Naive thymus-derived CD8-positive, alpha-beta T cell (primary cell): Measurements from ENCODE around the gene MAGI3. TPM values are rescaled to one million over a fixed set of nuclear protein-coding genes. Genes with fewer than 3 reads are reported as not detected.
A peak's percentile ranks its signal among the peaks of the same experiment; 100 is the strongest.
"Not testable (repeated sequence)": the region's sequence is repeated elsewhere in the genome, so short reads cannot be mapped to it uniquely, and the experiment has no call there.

Experiments used
- ATAC-seq, 2 donors: fragments of 150-1000 bp; cut with Tn5 transposase in 1 of 2; sonication (Bioruptor Pico), chemical (Tn5 transposase) in 1 of 2; 1 replicate in 1 of 2; 2 replicates in 1 of 2; pipeline ENCODE4 v1.10.0; 2021; ENCODE audit warnings: mild to moderate bottlenecking in 2 of 2, moderate library complexity in 2 of 2
- POLR2A ChIA-PET: fragments of 350-600 bp; sonication (Branson Sonifier 250); formaldehyde crosslinking; loops from one replicate; lab custom pipeline; 2021; ENCODE audit warnings: antibody characterized with exemption; lab: Charles Lee
- DNase-seq, 10 donors: peaks; one replicate each; pipeline versions ENCODE4 v3.0.0 to v3.0.0-alpha.2; 2020 to 2022
- H3K27ac Mint-ChIP-seq, 10 donors: one replicate each; pipeline ENCODE4 v1.8.0; 2020 to 2022; ENCODE audit warnings: mild to moderate bottlenecking in 10 of 10, mixed read lengths in 10 of 10, moderate library complexity in 4 of 10, inconsistent platforms in 1 of 10
- H3K27me3 Mint-ChIP-seq, 5 donors: one replicate each; pipeline ENCODE4 v1.8.0; 2021 to 2022; ENCODE audit warnings: mixed read lengths in 5 of 5
- H3K36me3 Mint-ChIP-seq, 3 donors: one replicate each; pipeline ENCODE4 v1.8.0; 2020 to 2022; ENCODE audit warnings: mixed read lengths in 3 of 3, mild to moderate bottlenecking in 2 of 3, inconsistent platforms in 1 of 3
- H3K4me1 Mint-ChIP-seq, 4 donors: one replicate each; pipeline ENCODE4 v1.8.0; 2021 to 2022; ENCODE audit warnings: mixed read lengths in 4 of 4
- H3K4me3 Mint-ChIP-seq, 10 donors: one replicate each; pipeline ENCODE4 v1.8.0; 2020 to 2022; ENCODE audit warnings: mild to moderate bottlenecking in 10 of 10, mixed read lengths in 10 of 10, moderate library complexity in 6 of 10, inconsistent platforms in 1 of 10
- H3K9me3 Mint-ChIP-seq, 9 donors: one replicate each; pipeline ENCODE4 v1.8.0; 2020 to 2022; ENCODE audit warnings: mixed read lengths in 9 of 9, mild to moderate bottlenecking in 3 of 9, inconsistent platforms in 1 of 9, moderate library complexity in 1 of 9
- polyA plus RNA-seq, 3 donors: library from polyadenylated mRNA; unstranded; fragments of 300-500 nt; fragmentation: Illumina TruSeq; gene quantifications; one replicate each; pipeline ENCODE4 v1.2.3, GENCODE V29; 2021
- total RNA-seq, 8 experiments: library from RNA in 2 of 8; stranded (reverse) in 2 of 8; gene quantifications; one replicate each; pipeline ENCODE4 v1.2.3 and lab custom pipeline; 2021 to 2026

The MAGI3 gene
- total and polyA plus RNA-seq, 5 experiments from 2014 or later: 0.44 to 3.5 (median 1.4) TPM

DNA sequence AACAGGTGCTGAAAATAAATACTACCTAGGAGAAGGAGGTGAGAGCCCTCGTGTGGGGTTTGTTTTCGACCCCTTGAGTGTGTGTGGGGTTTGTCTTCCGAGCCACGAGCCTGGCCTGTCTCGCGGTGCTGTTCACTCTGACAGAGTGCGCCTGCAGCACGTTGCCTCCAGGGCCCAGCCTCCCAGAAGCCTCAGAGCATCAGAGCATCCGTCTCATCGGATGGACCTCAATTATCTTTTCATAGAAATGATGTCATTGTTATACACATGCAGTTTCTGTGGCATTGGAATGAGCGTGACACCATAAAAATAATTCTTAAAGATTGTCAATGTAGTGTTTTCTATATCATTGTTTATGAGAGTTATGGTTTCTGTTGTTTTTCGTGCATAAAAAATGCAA, 119.5 kb downstream of the MAGI3 start:
- DNase-seq, H3K27me3 Mint-ChIP-seq, H3K4me3 Mint-ChIP-seq, POLR2A ChIA-PET, H3K4me1 Mint-ChIP-seq, ATAC-seq, H3K27ac Mint-ChIP-seq: not testable (repeated sequence)
- peaks cover 3 to 25% (median 8%) of the 10 kb centered on the region in 3 donors for H3K36me3 Mint-ChIP-seq
- H3K9me3 Mint-ChIP-seq: peaks cover 9 to 62% (median 19%) of the 10 kb centered on the region in 9 donors

DNA sequence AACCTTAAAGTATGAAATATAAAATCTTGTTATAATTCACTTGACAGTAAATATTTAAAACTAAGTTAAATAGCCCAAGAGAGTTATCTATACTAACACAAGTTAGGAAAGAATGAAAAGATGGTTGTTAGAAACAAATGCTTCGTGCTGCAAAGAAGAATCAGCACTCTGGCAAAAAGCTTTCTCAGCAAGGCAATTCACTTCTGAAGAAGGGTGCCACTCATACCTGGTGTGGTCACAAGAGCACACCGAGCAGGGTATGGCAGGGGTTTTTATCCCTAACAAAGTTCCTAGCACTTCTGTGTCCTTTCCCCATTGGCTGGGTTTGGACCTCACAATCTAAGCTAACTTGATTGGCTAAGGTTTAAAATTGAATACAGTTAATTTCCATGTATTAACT, 121.0 kb downstream of the MAGI3 start:
- peaks cover 3 to 23% (median 8%) of the 10 kb centered on the region in 3 donors for H3K36me3 Mint-ChIP-seq
- POLR2A ChIA-PET: no interaction called here
- H3K27ac Mint-ChIP-seq: no peak overlapping the region
- ATAC-seq: no peak
- H3K4me3 Mint-ChIP-seq: no peak overlapping the region
- no peaks in the 10 kb centered on the region for H3K4me1 Mint-ChIP-seq
- no peak for DNase-seq
- peaks cover 10 to 59% (median 15%) of the 10 kb centered on the region in 9 donors for H3K9me3 Mint-ChIP-seq
- H3K27me3 Mint-ChIP-seq: peaks cover 0 to 5% (median 0%) of the 10 kb centered on the region in 5 donors

- H3K4me1 Mint-ChIP-seq: peaks cover 0 to 6% (median 2%) of the 10 kb centered on the region in 4 donors
- POLR2A ChIA-PET: no interaction called here
- H3K27me3 Mint-ChIP-seq: peaks cover 0 to 3% (median 1%) of the 10 kb centered on the region in 5 donors
- H3K9me3 Mint-ChIP-seq: peaks cover 4 to 34% (median 12%) of the 10 kb centered on the region in 9 donors
- H3K27ac Mint-ChIP-seq: no peak overlapping the region
- H3K4me3 Mint-ChIP-seq: no peak overlapping the region
- ATAC-seq (no peak), DNase-seq (no peak)
- peaks cover under 1 to 19% (median 8%) of the 10 kb centered on the region in 3 donors for H3K36me3 Mint-ChIP-seq
Measured at GRCh38 chr1:113515498-113515897, 125.2 kb downstream of the MAGI3 start.

- POLR2A ChIA-PET: no interaction called here
Measured at GRCh38 chr1:113517346-113517745, 127.0 kb downstream of the MAGI3 start.

GRCh38 chr1:113517983-113518382, 127.7 kb downstream of the MAGI3 start:
- Mint-ChIP-seq H3K4me1 (peaks cover 0 to 6% (median 2%) of the 10 kb centered on the region in 4 donors), H3K27me3 (peaks cover 0 to 15% (median 2%) of the 10 kb centered on the region in 5 donors), H3K9me3 (peaks cover 0 to 20% (median 5%) of the 10 kb centered on the region in 9 donors), H3K36me3 (peaks cover 1 to 11% (median 6%) of the 10 kb centered on the region in 3 donors), H3K27ac (no peak overlapping the region), H3K4me3 (no peak overlapping the region)
- ATAC-seq (no peak), DNase-seq (no peak)
- POLR2A ChIA-PET: no interaction called here

More at GRCh38 chr1:113517346-113517745, 127.0 kb downstream of the MAGI3 start:
- Mint-ChIP-seq H3K9me3 (peaks cover 0 to 18% (median 3%) of the 10 kb centered on the region in 9 donors), H3K27ac (no peak overlapping the region), H3K36me3 (peaks cover 0 to 5% (median 3%) of the 10 kb centered on the region in 3 donors), H3K4me1 (peaks cover 0 to 6% (median 2%) of the 10 kb centered on the region in 4 donors), H3K27me3 (peaks cover 0 to 10% (median 1%) of the 10 kb centered on the region in 5 donors), H3K4me3 (no peak overlapping the region)
- ATAC-seq (no peak), DNase-seq (no peak)

DNA sequence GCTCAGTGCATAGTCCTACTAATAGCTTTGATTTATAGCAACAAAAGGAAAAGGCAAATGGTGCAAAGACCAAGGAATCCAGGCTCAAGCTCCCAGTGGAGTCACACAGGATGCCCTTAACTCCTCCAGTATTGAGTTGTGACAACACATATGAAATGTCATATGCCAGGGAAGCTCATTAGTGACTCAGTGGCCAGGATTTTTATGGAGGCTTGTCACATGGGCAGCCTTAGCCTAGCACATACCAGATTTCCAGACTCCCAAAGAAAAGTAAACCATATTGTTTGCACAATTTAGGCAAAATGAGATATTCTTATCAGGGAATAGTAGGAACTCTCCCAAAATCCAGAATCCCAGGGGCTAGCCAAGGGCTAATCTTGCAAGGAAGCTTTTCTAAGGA, 129.2 kb downstream of the MAGI3 start:
- Mint-ChIP-seq H3K36me3 (peaks cover 7 to 18% (median 14%) of the 10 kb centered on the region in 3 donors), H3K4me1 (peaks cover 0 to 6% (median 2%) of the 10 kb centered on the region in 4 donors), H3K4me3 (no peak overlapping the region), H3K27ac (no peak overlapping the region), H3K27me3 (peaks cover 0 to 25% (median 6%) of the 10 kb centered on the region in 5 donors), H3K9me3 (peaks cover 0 to 23% (median 8%) of the 10 kb centered on the region in 9 donors)
- POLR2A ChIA-PET: no interaction called here
- DNase-seq: no peak
- ATAC-seq: no peak

DNA sequence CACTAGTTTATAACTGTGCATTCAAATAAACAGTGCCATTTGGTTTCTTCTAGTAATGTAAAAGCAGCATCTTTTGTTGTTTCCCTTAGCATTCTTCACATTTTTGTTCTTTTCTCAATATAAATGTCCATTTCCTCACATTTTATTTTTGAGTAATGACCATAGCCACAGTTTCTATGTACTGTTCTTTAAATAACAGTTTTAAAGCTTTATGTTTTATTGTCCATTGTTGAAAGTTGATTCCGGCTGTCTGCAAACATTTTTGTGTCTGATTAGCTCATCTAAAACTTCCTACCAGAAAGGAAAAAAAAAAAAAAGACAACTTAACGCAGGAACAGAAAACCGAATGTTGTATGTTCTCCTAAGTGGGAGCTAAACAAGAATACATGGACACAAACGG, 139.7 kb downstream of the MAGI3 start:
- no peak for DNase-seq
- POLR2A ChIA-PET: no interaction called here
- Mint-ChIP-seq H3K27ac (no peak overlapping the region), H3K36me3 (peaks cover 0 to 8% (median 2%) of the 10 kb centered on the region in 3 donors), H3K4me1 (no peaks in the 10 kb centered on the region), H3K9me3 (peaks cover 0 to 15% (median 3%) of the 10 kb centered on the region in 9 donors), H3K4me3 (no peak overlapping the region), H3K27me3 (peaks cover 1 to 13% (median 9%) of the 10 kb centered on the region in 5 donors)
- ATAC-seq: no peak

DNA sequence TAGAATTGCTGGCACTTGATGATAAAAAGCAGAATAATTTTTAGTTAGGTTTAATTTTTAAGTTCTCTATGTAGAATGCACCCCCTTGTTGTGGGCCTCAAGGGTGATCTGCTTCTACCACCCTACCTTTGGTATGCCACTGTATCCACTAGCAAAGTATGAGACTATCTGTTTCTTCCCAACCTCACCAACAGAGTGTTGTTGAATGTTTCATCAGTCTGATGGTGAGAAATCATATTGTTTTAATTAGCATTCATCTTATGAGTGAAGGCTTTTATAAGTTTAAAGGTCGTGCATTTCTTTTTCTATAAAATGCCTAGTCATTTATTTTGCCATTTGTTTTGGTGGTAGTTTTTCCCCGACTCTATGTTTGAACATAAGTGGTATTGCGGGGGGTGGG, 141.0 kb downstream of the MAGI3 start:
- POLR2A ChIA-PET: no interaction called here
- H3K9me3 Mint-ChIP-seq: peaks cover 0 to 9% (median 0%) of the 10 kb centered on the region in 9 donors
- DNase-seq (no peak), ATAC-seq (no peak)
- no peak overlapping the region for H3K4me3 Mint-ChIP-seq
- H3K36me3 Mint-ChIP-seq: peaks cover 0 to 5% (median 0%) of the 10 kb centered on the region in 3 donors
- H3K27ac Mint-ChIP-seq: no peak overlapping the region
- H3K27me3 Mint-ChIP-seq: peaks cover 0 to 8% (median 5%) of the 10 kb centered on the region in 5 donors
- H3K4me1 Mint-ChIP-seq: no peaks in the 10 kb centered on the region

DNA sequence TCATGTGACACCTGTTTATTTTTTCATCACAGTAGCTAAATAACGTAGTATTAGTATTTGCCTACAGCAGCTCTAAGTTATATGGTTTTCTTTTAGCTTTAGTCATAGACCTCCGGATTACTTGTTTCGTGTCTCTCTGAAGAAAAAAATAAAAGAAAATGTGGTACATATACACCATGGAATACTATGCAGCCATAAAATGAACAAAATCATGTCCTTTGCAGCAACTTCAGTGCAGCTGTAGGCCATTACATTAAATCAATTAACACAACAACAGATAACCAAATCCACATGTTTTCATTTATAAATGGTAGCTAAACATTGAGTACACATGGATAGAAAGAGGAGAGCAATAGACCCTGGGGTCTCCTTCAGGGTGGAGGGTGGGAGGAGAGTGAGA, 142.7 kb downstream of the MAGI3 start:
- H3K27me3 Mint-ChIP-seq: peaks cover 0 to 11% (median 5%) of the 10 kb centered on the region in 5 donors
- H3K4me3 Mint-ChIP-seq: no peak overlapping the region
- POLR2A ChIA-PET: no interaction called here

GRCh38 chr1:113534130-113534817, 144.0 kb downstream of the MAGI3 start:
- ATAC-seq (no peak), DNase-seq (no peak)
- H3K27ac Mint-ChIP-seq: peak overlapping the region in 1 of 10 donors; percentile 10
- H3K27me3 Mint-ChIP-seq: peaks cover 0 to 11% (median 8%) of the 10 kb centered on the region in 5 donors
- H3K4me3 Mint-ChIP-seq: no peak overlapping the region
- peaks cover 0 to 11% (median 5%) of the 10 kb centered on the region in 9 donors for H3K9me3 Mint-ChIP-seq
- peaks cover 0 to 4% (median 0%) of the 10 kb centered on the region in 3 donors for H3K36me3 Mint-ChIP-seq
- H3K4me1 Mint-ChIP-seq: no peaks in the 10 kb centered on the region
- POLR2A ChIA-PET: no interaction called here

More for the DNA sequence above, 142.7 kb downstream of the MAGI3 start:
- Mint-ChIP-seq H3K9me3 (peaks cover 0 to 15% (median 2%) of the 10 kb centered on the region in 9 donors), H3K27ac (no peak overlapping the region), H3K36me3 (peaks cover 0 to 4% (median 0%) of the 10 kb centered on the region in 3 donors), H3K4me1 (no peaks in the 10 kb centered on the region)
- ATAC-seq: no peak
- no peak for DNase-seq

DNA sequence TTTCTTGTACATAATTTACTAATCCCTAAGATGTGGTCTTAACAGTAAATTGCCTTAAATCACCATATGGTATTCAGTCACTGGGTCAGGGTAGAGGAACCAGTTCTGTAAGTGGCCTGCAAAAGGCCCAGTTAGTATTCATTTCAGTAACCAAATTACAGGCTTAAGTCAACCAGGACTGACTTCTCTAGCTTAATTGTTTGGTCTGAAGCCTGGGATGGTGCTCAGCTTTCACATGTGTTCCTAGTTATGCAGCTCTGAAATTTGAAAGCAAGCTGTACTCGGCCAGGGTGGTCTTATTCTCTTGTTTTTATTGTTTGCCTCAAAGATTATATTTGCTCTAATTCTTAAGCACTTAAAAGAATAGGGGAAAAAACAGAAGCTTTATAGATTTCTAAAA, 144.6 kb downstream of the MAGI3 start:
- H3K27ac Mint-ChIP-seq: no peak overlapping the region
- peaks cover under 1 to 11% (median 8%) of the 10 kb centered on the region in 5 donors for H3K27me3 Mint-ChIP-seq
- no peak overlapping the region for H3K4me3 Mint-ChIP-seq
- H3K4me1 Mint-ChIP-seq: no peaks in the 10 kb centered on the region
- DNase-seq: no peak
- POLR2A ChIA-PET: interaction anchor here (0.6 kb wide), 1 partner anchor 866 kb away, joined by 4 read pairs; no protein-coding TSS in a partner anchor
- no peak for ATAC-seq
- H3K9me3 Mint-ChIP-seq: peaks cover 0 to 11% (median 5%) of the 10 kb centered on the region in 9 donors
- peaks cover 0 to 4% (median 0%) of the 10 kb centered on the region in 3 donors for H3K36me3 Mint-ChIP-seq

DNA sequence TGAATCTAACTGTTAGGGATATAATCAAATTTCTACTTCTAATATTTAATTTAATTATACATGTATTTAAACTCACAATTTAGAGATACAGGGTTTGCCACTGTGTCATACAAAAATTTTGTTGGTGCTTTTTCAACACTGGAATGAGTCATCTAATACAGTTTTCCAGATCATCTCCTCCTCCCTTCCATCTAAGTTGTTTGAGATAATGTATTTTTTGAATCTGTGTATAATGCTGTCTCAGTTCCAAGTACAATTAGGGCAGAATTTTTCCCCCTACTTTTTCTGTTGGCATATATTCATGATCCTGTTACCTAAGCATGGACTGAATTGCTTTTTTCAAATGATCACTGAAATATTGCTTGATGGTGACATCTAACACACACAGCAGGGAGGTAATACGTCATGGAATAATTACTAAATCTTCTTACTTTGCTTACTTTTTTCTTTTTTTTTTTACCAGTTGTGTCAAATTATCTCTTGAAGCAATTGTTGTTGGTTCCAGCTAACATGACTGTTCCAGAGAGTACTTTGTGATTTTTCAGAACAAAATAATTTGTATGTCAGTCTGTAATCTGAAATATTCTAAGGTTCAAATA, 146.0 kb downstream of the MAGI3 start:
- H3K27ac Mint-ChIP-seq: no peak overlapping the region
- peaks cover 0 to 4% (median 0%) of the 10 kb centered on the region in 3 donors for H3K36me3 Mint-ChIP-seq
- no peak overlapping the region for H3K4me3 Mint-ChIP-seq
- ATAC-seq (no peak), DNase-seq (no peak)
- H3K9me3 Mint-ChIP-seq: peaks cover 0 to 11% (median 5%) of the 10 kb centered on the region in 9 donors
- H3K4me1 Mint-ChIP-seq: no peaks in the 10 kb centered on the region
- POLR2A ChIA-PET: no interaction called here
- peaks cover 1 to 11% (median 8%) of the 10 kb centered on the region in 5 donors for H3K27me3 Mint-ChIP-seq

GRCh38 chr1:113538225-113538624, 147.9 kb downstream of the MAGI3 start:
- POLR2A ChIA-PET: no interaction called here
- Mint-ChIP-seq H3K27ac (no peak overlapping the region), H3K4me1 (no peaks in the 10 kb centered on the region)

More at GRCh38 chr1:113538225-113538624, 147.9 kb downstream of the MAGI3 start:
- H3K36me3 Mint-ChIP-seq: peaks cover 0 to 4% (median 0%) of the 10 kb centered on the region in 3 donors
- no peak for ATAC-seq
- H3K27me3 Mint-ChIP-seq: peaks cover 2 to 17% (median 8%) of the 10 kb centered on the region in 5 donors
- no peak for DNase-seq
- H3K9me3 Mint-ChIP-seq: peaks cover 0 to 12% (median 5%) of the 10 kb centered on the region in 9 donors
- H3K4me3 Mint-ChIP-seq: no peak overlapping the region
